Upper lobe of left lung (tissue), 6 donors: ENCODE results near the gene CDCA8. TPM values are rescaled to one million over a fixed set of nuclear protein-coding genes. Genes with fewer than 3 reads are reported as not detected.

Experiments
- ATAC-seq, 2 donors: fragments of 200-7000 bp; cut with Tn5 transposase; one replicate each; pipeline ENCODE4 v1.9.1; 2022; ENCODE audit warnings: mild to moderate bottlenecking in 2 of 2, moderate library complexity in 2 of 2; ENCODE audit not compliant: low FRiP score in 2 of 2
- DNase-seq, 2 donors: peaks; one replicate each; pipeline ENCODE4 v3.0.0-alpha.2; 2019 to 2020
- H3K27ac ChIP-seq, 4 donors: fragments of 200-600 bp; sonication (generic); one replicate each; pipeline ENCODE4 v1.5.1; 2016 to 2019
- H3K27me3 ChIP-seq, 4 donors: fragments of 200-600 bp; sonication (generic); one replicate each; pipeline ENCODE4 v1.5.1; 2017 to 2019
- H3K36me3 ChIP-seq, 4 donors: fragments of 200-600 bp; sonication (generic); one replicate each; pipeline ENCODE4 v1.5.1; 2016 to 2019
- H3K4me1 ChIP-seq, 4 donors: fragments of 200-600 bp; sonication (generic); one replicate each; pipeline ENCODE4 v1.5.1; 2018 to 2019
- H3K4me3 ChIP-seq, 4 donors: fragments of 200-600 bp; sonication (generic); one replicate each; pipeline ENCODE4 v1.5.1; 2017 to 2019; ENCODE audit warnings: mild to moderate bottlenecking in 2 of 4, moderate library complexity in 1 of 4
- H3K9me3 ChIP-seq, 4 donors: fragments of 200-600 bp; sonication (generic); one replicate each; pipeline ENCODE4 v1.5.1; 2018 to 2019
- CTCF ChIP-seq, 6 experiments: fragments of 450-650 bp in 4 of 6; fragments of 200-600 bp in 2 of 6; sonication (generic) in 2 of 6; IDR thresholded peaks; one replicate each; pipeline ENCODE4 v1.5.1; 2016 to 2019; ENCODE audit warnings: antibody characterized with exemption in 6 of 6
- EP300 ChIP-seq, 4 donors: sonication (generic); formaldehyde crosslinking; IDR thresholded peaks; one replicate each; pipeline ENCODE4 v1.5.1; 2017; ENCODE audit warnings: antibody characterized with exemption in 4 of 4, control low read depth in 2 of 4
- POLR2A ChIP-seq, 4 donors: fragments of 450-650 bp; IDR thresholded peaks; one replicate each; pipeline ENCODE4 v1.5.1; 2016 to 2017; ENCODE audit warnings: antibody characterized with exemption in 4 of 4, mild to moderate bottlenecking in 2 of 4
- POLR2AphosphoS5 ChIP-seq, 2 donors: sonication (generic); formaldehyde crosslinking; IDR thresholded peaks; one replicate each; pipeline ENCODE4 v1.5.1; 2017; ENCODE audit warnings: antibody characterized with exemption in 2 of 2
- WGBS, 2 donors: methylation state at CpG; one replicate each; pipeline ENCODE4 v1.1.5; 2017 to 2018; 5-methylcytosine and 5-hydroxymethylcytosine counted together
- total RNA-seq, 6 donors: library from RNA; depleted of rRNA in 4 of 6; stranded (reverse); fragments of >200 nt in 4 of 6; gene quantifications; one replicate each; pipeline versions ENCODE4 v1.1.0 to v1.2.1, GENCODE V29; 2016 to 2021
- donor health status: DM: no; HTN: no; CAD: no; lungs with moderate emphysema.
- donor health status: DM: no; HTN: yes; CAD: no; lungs with severe emphysema.

Gene CDCA8
- total RNA-seq, 6 donors from 2014 or later, result 0.89 to 2.0 (median 1.5) TPM; not detected in 1

DNA sequence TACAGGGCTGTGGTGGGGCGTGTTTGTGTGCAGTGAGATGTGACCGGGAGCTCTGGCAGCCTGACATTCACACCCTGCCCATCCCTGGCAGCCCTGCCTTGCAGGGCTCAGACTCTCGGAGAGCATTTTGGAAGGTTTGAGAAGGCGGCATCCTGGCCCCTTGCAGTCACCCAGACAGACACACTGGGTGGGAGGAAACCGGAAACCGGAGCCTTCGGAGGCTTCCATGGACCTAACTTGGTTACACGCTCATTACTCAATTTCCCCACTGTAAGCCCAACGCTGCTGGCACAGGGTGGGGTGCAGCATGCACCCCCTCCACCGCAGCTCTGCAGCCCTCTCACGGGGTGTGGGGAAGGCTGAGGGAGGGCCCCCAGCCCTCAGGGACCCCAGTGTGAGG, 35.4 kb upstream of the CDCA8 start:
- Histone ChIP-seq H3K9me3 (no peaks in the 10 kb centered on the region), H3K4me1 (no peaks in the 10 kb centered on the region), H3K4me3 (no peak overlapping the region), H3K36me3 (no peaks in the 10 kb centered on the region), H3K27ac (no peak overlapping the region), H3K27me3 (peaks cover 0 to 12% (median 0%) of the 10 kb centered on the region in 4 donors)
- TF ChIP-seq POLR2A (IDR thresholded peaks at IDR 0.05) (no peak), POLR2AphosphoS5 (IDR thresholded peaks at IDR 0.05) (no peak), EP300 (IDR thresholded peaks at IDR 0.05) (no peak), CTCF (IDR thresholded peaks at IDR 0.05) (no peak)
- no peak for ATAC-seq
- 53 to 77% methylated on average over 3 to 11 of the region's 11 CpGs for WGBS, 2 donors
- peak in 1 of 2 donors; percentile 27 for DNase-seq

- Histone ChIP-seq H3K4me3 (no peak overlapping the region), H3K36me3 (no peaks in the 10 kb centered on the region), H3K9me3 (no peaks in the 10 kb centered on the region), H3K4me1 (no peaks in the 10 kb centered on the region), H3K27ac (no peak overlapping the region), H3K27me3 (peaks cover 0 to 12% (median 0%) of the 10 kb centered on the region in 4 donors)
- WGBS, 2 donors, result 70 to 75% methylated on average over 4 to 14 of the region's 14 CpGs
- DNase-seq, result no peak
- no peak for TF ChIP-seq EP300 (IDR thresholded peaks at IDR 0.05)
- no peak for TF ChIP-seq POLR2A (IDR thresholded peaks at IDR 0.05)
- TF ChIP-seq POLR2AphosphoS5 (IDR thresholded peaks at IDR 0.05), result no peak
- TF ChIP-seq CTCF (IDR thresholded peaks at IDR 0.05), result no peak
- no peak for ATAC-seq
Measured at GRCh38 chr1:37657620-37658412, 34.5 kb upstream of the CDCA8 start.

DNA sequence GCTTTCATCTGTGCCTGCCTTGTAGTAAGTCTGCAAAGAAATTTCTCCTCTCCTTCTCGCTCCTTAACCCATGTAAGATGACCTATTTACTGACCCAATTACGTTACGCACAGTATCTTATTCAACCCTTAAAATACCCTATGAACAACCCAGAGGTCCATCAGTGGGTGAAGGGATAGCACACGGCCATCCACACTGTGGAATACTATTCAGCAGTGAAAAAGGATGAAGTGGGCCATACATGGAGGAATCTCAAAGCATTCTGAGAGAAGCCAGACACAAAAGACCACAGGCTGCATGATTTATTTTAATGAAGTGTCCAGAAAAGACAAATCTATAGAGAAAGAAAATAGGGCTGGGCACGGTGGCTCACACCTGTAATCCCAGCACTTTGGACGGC, 33.8 kb upstream of the CDCA8 start:
- DNase-seq (no peak), ATAC-seq (no peak)
- no peaks in the 10 kb centered on the region for H3K4me1 ChIP-seq
- no peak overlapping the region for H3K4me3 ChIP-seq
- 82 to 89% methylated on average over 6 of the region's 6 CpGs for WGBS, 2 donors
- no peaks in the 10 kb centered on the region for H3K9me3 ChIP-seq
- H3K27ac ChIP-seq, result no peak overlapping the region
- H3K27me3 ChIP-seq, result peaks cover 0 to 12% (median 0%) of the 10 kb centered on the region in 4 donors
- H3K36me3 ChIP-seq, result no peaks in the 10 kb centered on the region
- TF ChIP-seq POLR2A (IDR thresholded peaks at IDR 0.05) (no peak), CTCF (IDR thresholded peaks at IDR 0.05) (no peak), POLR2AphosphoS5 (IDR thresholded peaks at IDR 0.05) (no peak), EP300 (IDR thresholded peaks at IDR 0.05) (no peak)

DNA sequence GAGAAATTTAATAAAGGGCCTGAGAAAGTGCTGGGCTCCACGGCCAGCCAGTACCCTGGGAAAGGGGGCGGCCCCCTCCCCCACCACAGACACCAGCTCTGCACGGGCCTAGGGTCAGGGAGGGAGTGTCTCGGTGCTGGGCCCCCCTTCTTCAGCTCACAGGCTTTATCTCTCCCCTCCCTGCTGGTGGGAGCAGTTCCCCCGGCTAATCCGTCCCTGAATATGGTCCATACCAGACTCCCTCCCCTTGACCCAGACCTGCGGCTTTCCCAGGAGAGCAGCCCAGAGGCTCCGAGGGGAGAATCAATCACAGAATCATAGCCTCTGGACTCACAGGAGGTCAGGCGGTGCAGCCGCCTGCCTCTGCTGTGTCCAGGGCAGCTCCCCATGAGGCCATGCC, 31.7 kb upstream of the CDCA8 start:
- no peaks in the 10 kb centered on the region for H3K36me3 ChIP-seq
- no peaks in the 10 kb centered on the region for H3K4me1 ChIP-seq
- no peak overlapping the region for H3K27ac ChIP-seq
- WGBS, 2 donors, result 41 to 42% methylated on average over 8 to 9 of the region's 10 CpGs
- TF ChIP-seq EP300 (IDR thresholded peaks at IDR 0.05) (no peak), POLR2A (IDR thresholded peaks at IDR 0.05) (no peak), CTCF (IDR thresholded peaks at IDR 0.05) (no peak), POLR2AphosphoS5 (IDR thresholded peaks at IDR 0.05) (no peak)
- H3K9me3 ChIP-seq, result no peaks in the 10 kb centered on the region
- H3K27me3 ChIP-seq, result peaks cover 0 to 12% (median 0%) of the 10 kb centered on the region in 4 donors
- DNase-seq (no peak), ATAC-seq (no peak)
- no peak overlapping the region for H3K4me3 ChIP-seq

DNA sequence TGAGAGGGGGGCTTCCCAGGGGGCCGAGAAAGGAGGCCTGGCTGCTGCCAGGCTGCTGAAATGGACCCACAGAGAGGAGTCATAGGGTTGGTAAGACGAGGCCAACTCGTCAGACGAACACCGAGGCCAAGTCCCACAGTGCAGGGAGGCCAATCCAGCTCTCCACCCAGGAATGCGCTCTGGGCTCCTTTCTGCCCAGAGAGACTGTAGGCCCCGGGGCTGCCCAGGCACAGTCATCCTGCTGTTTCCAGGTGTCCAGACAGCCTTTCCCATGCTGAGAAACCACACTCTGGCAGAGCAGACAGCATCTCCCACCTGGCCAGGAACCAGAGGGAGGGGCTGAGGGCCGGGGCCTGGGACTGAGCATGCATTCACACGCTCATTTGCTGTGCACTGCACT, 30.9 kb upstream of the CDCA8 start:
- DNase-seq, result peak in 1 of 2 donors; percentile 42
- 66 to 70% methylated on average over 6 to 9 of the region's 9 CpGs for whole genome bisulfite sequencing, 2 donors
- no peak for ATAC-seq
- H3K4me1 ChIP-seq, result no peaks in the 10 kb centered on the region
- H3K27me3 ChIP-seq, result peaks cover 0 to 12% (median 0%) of the 10 kb centered on the region in 4 donors
- no peak overlapping the region for H3K4me3 ChIP-seq
- TF ChIP-seq EP300 (IDR thresholded peaks at IDR 0.05) (no peak), CTCF (IDR thresholded peaks at IDR 0.05) (no peak), POLR2A (IDR thresholded peaks at IDR 0.05) (no peak), POLR2AphosphoS5 (IDR thresholded peaks at IDR 0.05) (no peak)
- H3K36me3 ChIP-seq, result no peaks in the 10 kb centered on the region
- no peaks in the 10 kb centered on the region for H3K9me3 ChIP-seq
- no peak overlapping the region for H3K27ac ChIP-seq
